GM19238 (cell line): ENCODE results near the gene CIDEC.
"Not testable (repeated sequence)": the region's sequence is repeated elsewhere in the genome, so short reads cannot be mapped to it uniquely, and the experiment has no call there.

ENCODE experiments used
- DNase-seq: peaks from one replicate; pipeline ENCODE4 v3.0.0; 2011; ENCODE audit warnings: low spot score; ENCODE audit not compliant: insufficient read length

CIDEC gene

DNA sequence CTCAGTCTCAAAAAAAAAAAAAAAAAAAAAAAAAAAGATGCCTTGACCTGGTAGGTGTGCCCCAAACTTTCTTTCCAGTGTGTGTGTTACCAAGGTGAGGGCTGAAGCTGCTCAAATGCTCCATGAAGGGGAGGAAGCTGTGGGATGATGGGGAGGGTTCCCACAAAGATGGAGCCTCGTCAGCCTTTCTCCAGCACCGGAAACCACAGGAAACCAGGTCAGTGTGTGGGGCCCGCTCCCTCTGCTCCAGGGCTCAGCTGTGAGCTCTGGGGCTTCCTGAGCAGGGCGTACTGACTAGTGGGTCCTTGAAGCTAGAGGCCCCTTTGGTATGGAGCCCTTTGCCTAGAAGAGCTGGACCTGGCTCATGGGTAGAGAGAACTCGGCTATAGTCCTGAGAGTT, 21.9 kb upstream of the CIDEC start:
- no peak for DNase-seq

DNA sequence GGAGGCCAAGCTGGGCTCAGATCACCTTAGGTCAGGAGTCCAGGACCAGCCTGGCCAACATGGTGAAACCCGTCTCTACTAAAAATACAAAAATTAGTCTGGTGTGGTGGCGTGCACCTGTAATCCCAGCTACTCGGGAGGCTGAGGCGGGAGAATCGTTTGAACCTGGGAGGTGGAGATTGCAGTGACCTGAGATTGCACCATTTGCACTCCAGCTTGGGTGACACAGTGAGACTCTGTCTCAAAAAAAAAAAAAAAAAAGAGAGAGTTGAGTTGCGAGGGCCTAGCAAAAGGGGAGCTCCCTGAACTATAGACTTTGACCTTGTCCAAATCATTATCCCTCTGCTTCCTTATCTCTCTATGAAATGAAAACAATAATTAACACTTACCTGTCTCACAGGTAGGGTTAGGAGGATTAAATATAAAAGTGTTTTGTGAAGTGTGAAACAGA, 20.9 kb upstream of the CIDEC start:
- not testable (repeated sequence) for DNase-seq

DNA sequence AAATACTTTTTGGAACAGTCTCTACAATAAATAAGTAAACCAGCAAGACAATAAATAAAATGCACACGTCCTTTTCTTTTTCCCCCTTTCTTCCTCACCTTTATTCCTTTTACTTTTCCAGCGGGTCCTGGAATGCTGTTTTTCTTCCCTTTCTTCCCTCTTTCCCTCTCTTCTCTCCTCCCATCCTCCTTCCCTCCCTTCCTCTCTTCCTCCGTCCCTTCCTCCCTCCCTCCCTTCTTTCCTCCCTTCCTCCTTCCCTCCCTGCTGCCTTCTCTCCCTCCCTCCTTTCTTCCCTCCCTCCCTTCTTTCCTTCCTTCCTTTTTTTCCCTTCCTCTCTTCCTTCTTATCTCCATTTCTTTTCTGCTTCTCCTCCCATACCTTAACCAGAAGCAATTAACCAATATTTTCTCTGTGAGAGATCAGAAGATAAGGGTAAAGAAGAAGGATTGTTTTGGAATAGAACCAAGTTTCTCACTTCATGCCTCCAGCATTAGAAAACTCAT, 19.3 kb upstream of the CIDEC start:
- no peak for DNase-seq

DNA sequence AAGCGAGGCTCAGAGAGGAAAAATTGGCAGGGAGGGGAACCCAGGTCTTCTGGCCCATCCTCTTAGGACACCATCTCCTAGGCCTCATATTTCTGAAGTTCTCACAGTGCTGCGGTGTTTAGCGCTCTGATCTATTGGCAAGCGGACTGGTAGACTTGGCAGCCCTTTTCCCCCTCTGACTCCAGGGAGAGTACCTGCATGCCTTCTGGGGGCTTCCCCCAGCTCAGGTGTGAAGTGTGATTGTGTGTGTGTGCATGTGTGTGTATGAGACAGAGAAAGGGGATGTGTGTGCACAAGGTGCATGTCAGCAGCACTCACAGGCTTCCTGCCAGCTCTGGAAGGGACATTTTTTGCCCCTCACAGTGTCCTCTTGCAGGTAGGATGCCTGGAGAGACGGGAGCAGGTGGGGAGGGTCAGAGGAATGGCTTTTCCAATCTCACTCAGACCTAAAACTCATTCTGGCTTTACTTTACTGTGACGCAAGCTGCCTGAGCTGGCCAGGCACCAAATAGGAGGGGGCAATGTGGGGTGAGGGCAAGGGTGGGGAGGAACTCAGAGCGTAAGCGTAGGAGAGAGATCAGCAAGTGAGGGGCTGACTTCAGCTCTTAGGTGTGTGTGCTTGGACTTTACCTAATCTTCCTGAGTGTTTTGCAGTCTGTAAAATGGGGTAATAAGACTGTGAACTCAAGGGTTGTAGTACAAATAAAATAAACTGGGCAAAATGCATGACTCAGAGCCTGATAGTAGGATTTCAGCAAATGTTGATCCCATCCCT, 18.6 kb upstream of the CIDEC start:
- no peak for DNase-seq

DNA sequence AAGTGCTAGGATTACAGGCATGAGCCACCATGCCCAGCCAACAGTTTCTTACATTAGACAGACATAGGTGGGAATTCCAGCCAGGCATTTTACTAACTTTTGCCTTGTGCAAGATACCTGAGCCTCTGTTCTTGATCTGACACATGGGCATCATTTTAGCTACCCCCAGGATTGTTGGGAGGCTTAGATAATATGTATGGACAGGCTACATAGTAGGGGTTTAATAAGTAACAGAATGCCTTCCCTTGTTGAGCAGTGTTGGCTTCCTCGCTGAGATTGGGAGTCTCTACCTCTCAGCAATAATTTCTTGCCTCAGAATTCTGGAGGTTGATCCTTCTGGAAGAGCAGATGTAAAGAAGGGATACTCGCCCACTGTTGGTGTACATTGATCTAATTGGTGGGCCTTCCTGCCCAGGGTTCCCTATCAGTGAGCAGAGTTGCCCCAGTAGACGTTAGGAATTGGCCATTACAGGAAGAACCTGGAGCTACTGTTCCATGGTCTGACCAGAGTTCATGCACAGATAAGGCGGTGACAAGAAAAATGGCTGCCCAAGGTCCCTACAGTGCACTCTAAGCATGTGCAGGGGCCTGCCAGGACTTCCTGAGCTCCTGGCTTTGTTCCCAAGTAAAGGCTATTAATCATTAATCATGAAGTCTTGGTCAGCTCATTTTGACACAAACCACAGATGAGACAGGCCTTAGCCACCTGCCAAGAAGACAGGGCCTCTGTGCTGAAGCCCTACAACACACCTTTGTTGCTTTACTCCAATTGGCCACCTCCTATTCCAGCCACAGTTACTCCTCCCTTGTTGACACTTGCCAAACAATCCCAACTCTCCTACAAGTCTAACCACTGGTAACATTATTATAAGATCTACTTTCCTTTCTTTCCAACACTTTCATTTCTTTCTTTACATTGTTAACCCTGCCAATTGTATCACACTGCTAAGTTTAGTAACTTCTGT, 17.6 kb upstream of the CIDEC start:
- no peak for DNase-seq

DNA sequence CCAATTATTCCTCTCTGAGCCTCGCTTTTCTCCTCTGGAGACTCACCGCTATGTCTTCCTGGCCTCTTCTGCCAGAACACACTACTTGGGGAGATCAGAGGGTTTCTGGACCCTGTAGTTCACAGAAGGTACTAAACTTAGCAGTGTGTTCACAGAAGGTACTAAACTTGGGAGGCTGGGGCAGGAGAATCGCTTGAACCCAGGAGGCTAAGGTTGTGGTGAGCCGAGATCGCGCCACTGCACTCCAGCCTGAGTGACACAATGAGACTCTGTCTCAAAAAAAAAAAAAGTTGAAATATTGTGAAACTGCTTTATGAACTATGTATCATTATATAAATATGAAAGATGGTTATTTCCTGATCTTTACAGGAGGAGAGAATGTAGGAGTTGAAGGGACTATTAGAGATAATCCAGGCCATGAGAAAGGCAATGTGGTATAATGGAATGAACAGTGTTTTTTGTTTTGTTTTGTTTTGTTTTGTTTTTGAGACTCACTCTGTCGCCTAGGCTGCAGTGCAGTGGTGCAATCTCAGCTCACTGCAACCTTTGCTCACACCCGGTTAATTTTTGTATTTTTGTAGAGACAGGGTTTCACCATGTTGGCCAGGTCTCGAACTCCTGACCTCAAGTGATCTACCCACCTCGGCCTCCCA, 16.8 kb upstream of the CIDEC start:
- DNase-seq, result not testable (repeated sequence)

DNA sequence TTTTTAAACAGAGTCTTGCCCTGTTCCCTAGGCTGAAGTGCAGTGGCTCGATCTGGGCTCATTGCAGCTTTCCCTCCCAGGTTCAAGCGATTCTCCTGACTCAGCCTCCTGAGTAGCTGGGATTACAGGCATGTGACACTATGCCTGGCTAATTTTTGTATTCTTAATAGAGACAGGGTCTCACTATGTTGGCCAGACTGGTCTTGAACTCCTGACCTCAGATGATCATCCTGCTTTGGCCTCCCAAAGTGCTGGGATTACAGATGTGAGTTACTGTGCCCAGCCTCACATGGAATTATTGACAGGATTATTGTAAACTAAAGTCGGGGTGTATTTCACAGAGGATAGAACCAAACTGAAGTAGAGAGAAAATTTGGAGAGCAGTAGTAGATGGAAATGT, 15.7 kb upstream of the CIDEC start:
- not testable (repeated sequence) for DNase-seq

DNA sequence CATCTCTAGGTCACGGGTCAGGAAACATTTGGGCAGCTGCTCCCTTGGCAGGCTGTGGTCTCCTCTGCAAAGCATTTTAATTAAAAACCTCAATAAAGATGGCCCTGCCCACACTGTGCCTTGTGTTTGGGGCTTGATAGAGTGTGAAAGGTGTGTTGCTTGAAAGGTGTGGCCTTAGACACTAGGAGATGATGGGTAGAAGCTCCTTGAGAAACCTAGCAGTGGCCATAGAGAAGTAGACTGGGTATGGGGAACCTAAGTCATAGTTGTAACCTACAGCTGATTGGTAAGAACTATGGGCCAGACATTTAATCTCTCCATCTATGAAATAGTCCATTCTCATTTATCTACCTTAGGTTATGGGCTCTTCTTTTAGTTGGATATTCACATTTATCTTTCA, 13.7 kb upstream of the CIDEC start:
- no peak for DNase-seq

DNA sequence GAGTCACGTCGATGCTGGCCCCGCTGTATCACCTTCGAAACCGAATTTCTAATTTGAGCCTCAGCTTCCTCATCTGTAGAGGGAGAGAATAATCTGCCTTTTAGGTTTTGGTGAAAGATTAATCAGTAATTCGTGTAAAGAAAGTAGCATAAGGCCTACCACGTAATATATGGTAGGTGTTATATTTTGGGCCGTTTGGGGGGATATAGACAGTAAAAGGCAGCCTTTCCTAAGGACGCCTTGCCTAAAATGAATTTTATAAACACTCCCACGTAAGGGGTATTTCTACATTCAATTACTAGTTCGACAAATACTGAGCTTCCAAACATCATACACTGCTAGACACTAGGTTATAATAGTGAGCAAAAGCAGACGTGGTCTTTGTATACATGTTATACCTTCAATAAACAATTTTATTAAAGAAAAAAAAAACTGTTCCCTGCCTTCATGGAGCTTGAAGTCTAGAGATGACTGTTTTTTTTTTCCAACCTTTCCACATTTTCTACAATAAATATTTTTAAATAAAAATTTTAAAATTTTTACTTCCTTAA, 11.1 kb upstream of the CIDEC start:
- DNase-seq, result no peak

DNA sequence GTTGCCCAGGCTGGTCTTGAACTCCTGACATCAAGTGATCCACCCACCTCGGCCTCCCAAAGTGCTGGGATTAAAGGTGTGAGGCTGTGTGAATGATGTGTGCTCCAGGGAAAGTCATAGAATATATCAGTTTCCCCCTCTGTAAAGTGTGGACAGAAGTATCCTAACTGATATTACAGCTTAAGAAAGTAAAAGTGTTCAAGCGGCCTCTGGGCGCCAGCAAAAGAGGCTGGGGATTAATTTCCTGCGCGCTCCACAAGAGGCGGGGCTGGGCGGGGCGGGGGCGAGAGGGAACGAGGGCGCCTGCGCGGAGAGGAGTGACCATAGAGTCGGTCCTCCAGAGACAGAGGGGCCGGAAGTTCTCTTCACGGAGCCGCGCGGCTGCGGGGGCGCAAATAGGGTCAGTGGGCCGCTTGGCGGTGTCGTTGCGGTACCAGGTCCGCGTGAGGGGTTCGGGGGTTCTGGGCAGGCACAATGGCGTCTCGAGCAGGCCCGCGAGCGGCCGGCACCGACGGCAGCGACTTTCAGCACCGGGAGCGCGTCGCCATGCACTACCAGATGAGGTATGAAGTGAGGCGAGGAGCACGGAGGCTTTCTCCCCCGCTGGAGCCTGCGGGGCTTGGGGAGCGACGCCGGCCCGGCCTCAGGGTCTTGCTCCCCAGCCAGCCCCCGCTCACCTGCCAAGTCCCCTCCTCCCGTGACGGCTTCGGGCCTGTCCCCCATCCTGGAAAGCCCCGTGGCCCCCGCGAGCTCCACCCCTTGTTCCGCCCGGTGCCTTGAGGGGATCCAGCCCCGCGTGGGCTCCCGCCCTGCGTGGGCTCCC, 10.4 kb upstream of the CIDEC start, which contains the start of gene JAGN1:
Gene JAGN1, plus strand, starts transcription at position 362 of the 823 bp plus-strand sequence. Its CDS starts 113 bp downstream, at position 475.
- peak; percentile 88 for DNase-seq

DNA sequence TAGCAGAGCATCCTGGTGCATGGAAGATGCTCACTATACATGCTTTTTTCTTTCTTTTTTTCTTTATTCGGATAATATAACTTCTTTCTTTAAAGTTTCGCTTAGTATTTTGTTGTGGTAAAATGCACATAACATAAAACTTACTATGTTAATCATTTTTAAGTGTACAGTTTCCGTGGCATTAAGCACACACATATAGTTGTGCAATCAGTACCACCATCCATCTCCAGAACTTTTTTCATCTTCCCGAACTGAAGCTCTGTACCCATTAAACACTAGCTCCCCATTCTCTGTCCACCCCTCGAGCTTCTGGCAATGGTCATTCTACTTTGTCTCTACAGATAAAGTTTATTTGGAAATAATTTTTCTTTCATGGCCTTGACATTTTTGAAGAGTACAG, 9.4 kb upstream of the CIDEC start:
- DNase-seq, result no peak

DNA sequence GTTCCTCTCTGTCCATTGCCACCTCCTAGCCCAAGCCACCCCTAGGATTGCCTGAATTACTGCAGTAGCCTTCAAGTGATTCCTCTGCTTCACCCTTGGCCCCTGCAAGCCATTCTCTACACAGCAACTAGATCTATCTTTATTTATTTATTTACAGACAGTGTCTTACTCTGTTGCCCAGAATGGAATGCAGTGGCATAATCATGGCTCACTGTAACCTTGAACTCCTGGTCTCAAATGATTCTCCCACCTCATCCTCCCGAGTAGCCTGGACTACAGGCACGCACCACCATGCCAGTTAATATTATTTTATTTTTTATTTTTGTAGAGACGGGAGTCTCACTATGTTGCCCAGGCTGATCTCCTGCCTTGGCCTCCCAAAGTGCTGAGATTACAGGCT, 8.5 kb upstream of the CIDEC start:
- DNase-seq, result no peak

DNA sequence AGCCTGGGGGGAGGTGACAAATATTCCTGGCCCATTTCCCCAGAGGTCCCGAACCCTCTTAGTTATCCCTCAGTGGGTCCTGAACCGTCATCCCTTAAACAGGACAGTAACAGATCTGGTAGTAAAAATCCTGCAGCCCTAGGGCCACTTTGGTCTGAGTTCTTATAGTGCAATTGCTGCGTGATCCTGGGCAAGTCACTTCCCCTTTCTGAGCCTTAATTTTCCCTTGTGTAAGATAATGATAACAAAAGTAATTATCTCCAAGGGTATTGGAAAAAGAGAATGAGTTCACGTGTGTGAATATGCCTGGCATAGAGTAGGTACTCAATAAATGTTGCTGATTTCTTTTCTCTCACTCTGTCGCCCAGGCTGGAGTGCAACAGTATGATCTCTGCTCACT, 7.4 kb upstream of the CIDEC start:
- DNase-seq, result no peak

DNA sequence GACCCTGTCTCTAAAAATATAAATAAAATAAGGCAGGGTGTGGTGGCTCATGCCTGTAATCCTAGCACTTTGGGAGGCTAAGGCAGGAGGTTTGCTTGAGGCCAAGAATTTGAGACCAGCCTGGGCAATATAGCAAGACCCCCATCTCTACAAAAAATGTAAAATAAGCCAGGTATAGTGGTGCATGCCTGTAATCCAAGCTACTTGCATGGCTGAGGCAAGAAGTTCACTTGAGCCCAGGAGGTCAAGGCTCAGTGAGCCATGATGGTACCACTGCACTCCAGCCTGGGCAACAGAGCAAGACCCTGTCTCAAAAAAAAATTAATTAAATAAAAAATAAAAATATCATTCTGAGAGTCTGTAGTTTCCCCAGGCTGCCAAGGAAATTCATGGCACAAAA, 6.3 kb upstream of the CIDEC start:
- DNase-seq, result no peak

DNA sequence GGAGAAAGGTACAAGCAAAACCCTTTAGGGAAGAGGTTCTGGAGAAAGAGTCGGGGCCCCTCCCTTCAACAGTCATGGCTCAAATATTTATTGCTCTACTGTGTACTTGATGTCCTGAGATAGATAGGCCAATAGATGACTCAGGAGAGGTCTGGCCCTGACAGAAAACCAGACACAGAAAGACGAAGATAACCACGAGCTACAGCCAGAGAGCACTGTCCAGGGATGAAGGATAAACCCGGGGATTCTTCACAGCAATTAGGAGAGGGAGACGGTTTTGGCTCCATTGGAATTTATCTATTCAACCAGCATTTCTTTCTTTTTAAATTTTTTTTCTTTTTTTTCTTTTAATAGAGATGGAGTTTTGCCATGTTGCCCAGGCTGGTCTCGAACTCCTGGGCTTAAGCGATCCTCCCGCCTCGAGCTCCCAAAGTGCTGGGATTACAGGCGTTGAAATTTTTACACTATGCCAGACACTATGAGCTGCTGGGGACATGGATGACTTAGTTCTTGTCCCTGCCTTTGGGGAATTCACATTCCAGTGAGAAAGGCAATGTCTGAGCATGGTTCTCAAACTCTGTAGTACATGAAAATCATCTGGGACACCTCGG, 4.6 kb upstream of the CIDEC start:
- no peak for DNase-seq

DNA sequence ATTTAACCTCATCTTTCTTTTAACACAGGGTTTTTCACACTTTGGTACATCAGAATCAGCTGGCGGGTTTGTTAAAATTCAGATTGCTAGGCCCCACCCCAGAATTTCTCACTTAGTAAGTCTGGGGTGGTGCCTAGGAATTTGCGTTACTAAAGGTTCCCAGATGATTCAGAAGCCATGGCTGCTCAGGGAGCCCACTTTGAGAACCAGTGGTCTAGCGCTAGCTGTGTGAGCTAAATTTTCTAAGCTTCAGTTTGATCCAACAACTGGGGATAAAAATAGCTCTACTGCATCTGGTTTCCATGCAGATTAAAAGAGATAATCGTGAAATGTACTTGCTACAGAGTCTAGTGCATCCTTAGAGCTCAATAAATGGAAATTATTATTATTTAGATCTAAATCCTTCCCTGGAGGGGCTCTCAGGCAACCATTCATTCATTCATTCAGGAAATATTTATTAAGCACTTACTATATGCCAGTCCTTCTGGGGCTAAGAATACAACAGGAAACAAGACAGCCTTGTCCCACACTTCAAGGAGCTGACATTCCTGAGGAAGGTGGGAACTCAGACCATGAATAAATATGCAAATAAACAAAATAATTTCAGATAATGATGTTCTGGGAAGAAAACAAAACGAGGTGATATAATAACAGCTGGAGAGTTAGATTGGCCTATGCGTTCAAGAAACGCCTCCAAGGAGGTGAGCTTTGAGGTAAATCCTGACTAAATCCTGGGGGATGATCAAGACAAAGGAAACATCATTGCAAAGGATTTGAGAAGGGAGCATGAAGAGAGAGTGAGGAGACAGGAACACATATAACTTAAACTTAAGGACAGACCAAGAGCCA, 3.9 kb upstream of the CIDEC start:
- no peak for DNase-seq

DNA sequence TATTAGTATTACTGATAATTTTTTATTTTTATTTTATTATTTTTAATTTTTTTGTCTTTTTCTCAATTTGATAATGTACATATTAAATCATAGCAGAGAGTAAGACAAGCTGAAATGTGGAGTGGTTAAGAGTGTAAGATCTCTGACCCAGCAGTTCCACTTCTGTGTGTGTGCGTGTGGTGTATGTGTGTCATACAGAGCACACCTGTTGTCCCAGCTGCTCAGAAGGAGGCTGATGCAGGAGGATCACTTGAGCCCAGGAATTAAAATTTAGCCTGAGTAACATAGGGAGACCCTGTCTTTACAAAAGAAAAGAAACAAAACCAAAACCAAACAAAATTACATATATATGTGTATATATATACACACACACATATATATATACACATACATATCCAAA, 1.4 kb upstream of the CIDEC start:
- DNase-seq, result no peak

DNA sequence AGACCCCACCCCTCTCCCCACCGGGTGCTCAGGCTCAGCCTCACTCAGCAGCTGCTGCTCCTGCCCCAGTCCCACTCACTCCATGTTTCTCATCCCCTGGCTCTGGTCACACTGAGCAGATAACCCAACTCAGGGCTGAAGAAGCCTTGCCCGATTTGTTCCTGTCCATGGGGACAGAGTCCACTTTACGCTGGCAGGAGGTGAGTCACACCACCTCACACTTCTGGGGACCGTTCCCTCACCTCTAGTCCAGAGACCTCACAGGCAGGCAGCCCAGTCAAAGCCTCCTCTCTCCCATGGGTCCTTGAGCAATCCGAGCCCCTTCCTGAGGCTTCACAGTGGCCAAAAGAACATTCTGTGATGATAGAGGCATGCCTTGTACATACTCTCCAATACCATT, 1.4 kb downstream of the CIDEC start:
- DNase-seq, result no peak

DNA sequence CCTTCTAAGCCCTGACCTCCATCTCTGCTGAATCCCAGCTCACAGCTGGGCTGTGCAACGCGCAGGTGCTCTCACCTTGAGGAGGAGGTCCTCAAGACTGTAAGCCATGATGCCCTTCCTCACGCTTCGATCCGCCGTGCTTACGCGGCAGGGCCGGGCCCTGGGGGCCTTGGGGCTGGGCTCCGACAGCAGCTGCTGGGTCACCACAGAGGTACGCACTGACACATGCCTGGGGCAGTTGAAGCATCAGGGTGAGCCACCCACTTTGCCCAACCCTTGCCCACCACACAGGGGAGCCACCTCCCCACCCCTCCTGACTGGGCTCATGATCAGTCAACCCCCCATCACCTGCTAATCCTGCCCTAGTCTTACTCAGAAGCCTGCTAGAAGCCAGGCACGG, 3.1 kb downstream of the CIDEC start:
- DNase-seq, result no peak
